HG03280 (cell line): ENCODE results near the gene DAB2IP.

Source experiments
- ATAC-seq: cut with Tn5 transposase; IDR thresholded peaks from one replicate; pipeline ENCODE4 v1.9.1; 2021; ENCODE audit warnings: mild to moderate bottlenecking, moderate library complexity; ENCODE audit not compliant: unreplicated experiment

Gene DAB2IP

GRCh38 chr9:121773286-121773953 is 122.0 kb downstream of the DAB2IP start:
- ATAC-seq = no peak

- no peak for ATAC-seq
Measured at GRCh38 chr9:121773954-121774714, 122.7 kb downstream of the DAB2IP start.

- ATAC-seq = no peak
Measured at GRCh38 chr9:121774715-121775613, 123.5 kb downstream of the DAB2IP start.

GRCh38 chr9:121776001-121776738 is 124.7 kb downstream of the DAB2IP start:
- ATAC-seq = no peak

- ATAC-seq = no peak
Measured at GRCh38 chr9:121776739-121777637, 125.6 kb downstream of the DAB2IP start.

- no peak for ATAC-seq
Measured at GRCh38 chr9:121778252-121779225, 127.1 kb downstream of the DAB2IP start.

GRCh38 chr9:121779381-121780117 is 128.1 kb downstream of the DAB2IP start:
- ATAC-seq = no peak

- ATAC-seq = no peak
Measured at GRCh38 chr9:121780177-121781040, 129.0 kb downstream of the DAB2IP start.

GRCh38 chr9:121781145-121781548 is 129.7 kb downstream of the DAB2IP start:
- no peak for ATAC-seq

- no peak for ATAC-seq
Measured at GRCh38 chr9:121781701-121782464, 130.4 kb downstream of the DAB2IP start.

- no peak for ATAC-seq
Measured at GRCh38 chr9:121782514-121783110, 131.2 kb downstream of the DAB2IP start.

GRCh38 chr9:121783111-121783510 is 131.7 kb downstream of the DAB2IP start:
- no peak for ATAC-seq

- no peak for ATAC-seq
Measured at GRCh38 chr9:121783521-121784507, 132.4 kb downstream of the DAB2IP start.

- ATAC-seq = no peak
Measured at GRCh38 chr9:121784731-121785411, 133.4 kb downstream of the DAB2IP start.
